GM18526 (cell line): ENCODE measurements around the gene PRAC2.

Experiments used
- POLR2A ChIP-seq: IDR thresholded peaks from 3 replicates; pipeline ENCODE4 v1.6.1; 2011; ENCODE audit not compliant: insufficient read length; ENCODE audit errors: extremely low read depth

Gene PRAC2

GRCh38 chr17:48717367-48718226 lies 5.4 kb upstream of the PRAC2 start:
- no peak for TF ChIP-seq POLR2A

- TF ChIP-seq POLR2A = no peak
Observed at GRCh38 chr17:48718227-48718760, 4.7 kb upstream of the PRAC2 start.

- no peak for TF ChIP-seq POLR2A
Observed at GRCh38 chr17:48718761-48719641, 4.0 kb upstream of the PRAC2 start.

DNA sequence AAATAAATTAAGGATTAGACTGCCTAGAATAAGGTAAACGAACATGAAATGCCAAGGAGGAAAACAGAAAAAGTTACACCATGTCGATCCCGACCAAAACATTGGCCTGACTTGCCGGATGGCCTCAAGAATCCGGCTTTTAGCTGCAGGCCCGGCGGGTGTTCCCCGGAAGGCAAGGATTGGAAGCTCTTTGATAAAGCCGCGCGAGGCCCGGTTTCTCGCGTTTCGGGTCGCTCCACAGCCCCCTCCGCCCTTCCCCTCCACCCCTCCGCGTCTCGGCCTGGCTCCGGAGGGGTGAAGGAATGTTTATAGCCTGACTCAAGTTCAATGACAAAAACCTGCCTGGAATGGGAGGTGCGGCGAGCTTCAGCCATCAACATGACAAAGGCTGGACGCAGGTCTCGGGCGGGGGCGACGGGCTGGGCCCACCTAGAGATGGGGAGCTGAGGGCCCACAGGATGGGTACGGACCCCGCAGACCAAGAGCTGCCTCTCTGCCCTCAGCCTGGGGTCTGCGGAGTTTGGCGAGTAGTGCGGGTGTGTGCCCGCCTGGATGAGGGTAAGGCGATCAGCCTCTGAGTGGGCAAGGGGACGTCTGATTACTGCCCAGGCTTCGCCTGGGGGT lies 3.2 kb upstream of the PRAC2 start:
- TF ChIP-seq POLR2A = no peak

GRCh38 chr17:48720266-48721008 lies 2.5 kb upstream of the PRAC2 start:
- TF ChIP-seq POLR2A = no peak

DNA sequence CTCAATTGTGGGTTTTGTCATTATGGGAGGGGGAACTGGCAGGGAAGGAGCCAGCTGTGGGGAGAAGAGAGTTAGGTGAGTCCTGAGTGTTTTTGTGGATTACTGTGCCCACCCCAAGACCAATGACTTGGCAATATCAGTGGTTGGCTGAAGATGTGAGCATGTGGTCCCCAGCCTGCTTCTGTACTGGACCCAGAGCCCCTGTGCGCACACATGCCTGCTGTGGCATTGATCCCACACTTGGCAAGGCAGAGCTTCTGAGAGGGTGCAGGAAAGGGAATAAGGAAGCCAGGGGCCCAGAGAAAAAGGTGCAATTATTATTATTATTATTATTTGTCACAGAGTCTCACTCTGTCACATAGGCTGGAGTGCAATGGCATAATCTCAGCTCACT lies 2.0 kb upstream of the PRAC2 start:
- TF ChIP-seq POLR2A = no peak

GRCh38 chr17:48722201-48722907 lies 631 bp upstream of the PRAC2 start, which contains the start of gene PRAC1:
Gene PRAC1, minus strand, starts transcription at chr17:48722518. Its CDS starts 126 bp downstream, at chr17:48722392.
- no peak for TF ChIP-seq POLR2A

GRCh38 chr17:48723423-48724250 lies 652 bp downstream of the PRAC2 start:
- TF ChIP-seq POLR2A = no peak

DNA sequence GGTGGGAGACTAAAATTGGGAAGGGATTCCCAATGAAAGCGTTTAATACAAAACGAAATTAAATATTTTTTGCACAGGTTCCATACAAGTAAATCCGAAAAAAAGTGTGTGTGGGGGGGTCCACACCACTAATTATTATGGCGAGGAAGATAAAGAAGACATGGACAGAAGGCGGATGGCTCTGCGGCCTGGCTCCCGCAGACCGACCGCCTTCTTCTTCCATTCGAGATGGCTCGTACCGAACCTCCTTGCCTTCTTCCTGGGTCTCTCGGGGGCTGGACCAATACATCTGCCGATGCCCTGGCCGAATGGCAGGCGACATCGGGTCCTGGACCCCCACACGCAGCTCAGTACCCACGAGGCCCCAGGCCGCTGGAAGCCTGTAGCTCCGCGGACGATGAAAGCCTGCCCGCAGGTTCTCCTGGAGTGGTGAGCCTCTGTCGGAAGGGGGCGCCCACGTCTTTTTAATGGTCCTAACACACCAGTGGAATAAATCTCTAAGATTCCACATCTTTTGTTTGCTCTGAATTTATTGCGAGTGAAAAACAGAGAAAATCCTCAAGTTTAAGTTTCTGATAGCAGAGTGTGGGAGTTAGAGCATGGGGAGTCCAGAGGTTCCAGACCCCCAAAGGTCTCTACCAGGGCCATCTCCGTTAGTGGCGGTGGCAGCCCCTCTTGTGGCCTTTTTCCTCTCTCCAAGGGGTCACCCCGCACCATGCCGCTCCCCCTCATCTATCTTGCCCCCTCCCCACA lies 1.4 kb downstream of the PRAC2 start:
- TF ChIP-seq POLR2A = no peak

DNA sequence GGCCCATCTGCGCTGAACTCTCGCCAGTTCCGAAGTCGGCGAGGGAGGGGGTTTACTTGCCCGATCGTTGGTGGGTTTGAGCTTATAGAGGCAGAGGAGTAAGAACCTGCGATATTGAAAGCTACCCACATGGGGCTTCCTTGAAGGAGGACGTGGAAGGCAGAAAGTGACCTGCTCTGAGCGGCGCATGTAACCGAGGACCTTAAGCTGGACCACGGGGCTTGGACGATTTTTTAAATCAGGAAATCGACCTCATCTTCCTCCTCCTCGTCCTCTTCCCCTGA lies 2.0 kb downstream of the PRAC2 start:
- no peak for TF ChIP-seq POLR2A

DNA sequence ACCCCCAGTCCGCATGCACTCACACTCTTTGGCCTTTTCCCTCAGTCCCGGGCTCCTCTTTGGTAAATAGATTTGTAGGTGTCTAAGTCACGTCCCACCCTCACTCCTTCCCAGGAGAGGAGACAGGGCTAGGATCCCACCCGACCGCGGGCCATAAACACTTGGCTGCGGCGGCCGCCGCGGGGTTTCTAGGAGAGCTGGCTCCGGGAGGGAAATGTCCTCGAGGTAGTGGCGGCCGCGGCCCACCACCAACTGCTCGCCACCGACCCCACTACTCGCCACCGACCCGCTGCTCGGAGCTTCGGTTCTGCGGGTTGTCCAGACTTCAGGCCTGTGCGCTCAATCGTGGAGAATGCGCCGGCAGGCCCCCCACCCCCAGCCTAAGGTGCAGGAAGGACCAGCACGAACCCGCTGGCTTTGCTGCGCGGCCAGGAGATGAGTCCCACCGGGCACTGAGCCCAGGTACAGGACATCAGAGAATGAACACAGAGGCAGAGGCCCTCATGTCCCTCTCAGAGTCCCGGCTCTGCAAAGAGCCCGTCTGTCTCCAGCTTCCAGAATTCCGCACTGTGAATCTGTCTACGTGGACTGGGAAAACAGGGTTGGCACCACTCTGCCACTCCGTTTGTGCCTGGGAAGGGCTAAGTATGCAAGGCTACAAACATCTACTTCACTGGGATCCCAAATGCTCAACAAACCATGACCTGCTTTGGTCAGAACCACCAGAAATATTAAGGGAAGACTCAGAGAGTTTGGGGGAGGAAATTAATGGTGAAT lies 2.5 kb downstream of the PRAC2 start:
- TF ChIP-seq POLR2A = no peak
